ENCODE results near the gene ALG2.

Gene ALG2

GRCh38 chr9:99237356-99237755 is 15.6 kb upstream of the ALG2 start:
- Histone ChIP-seq H2AK5ac (ENCODE audit: low read length) (no peak overlapping the region), H3K23ac (ENCODE audit: low read length) (no peak overlapping the region), H4K5ac (ENCODE audit: low read length) (no peak overlapping the region), H2BK120ac (ENCODE audit: low read depth, low read length) (no peak overlapping the region), H3K4ac (ENCODE audit: low read depth, low read length) (no peak overlapping the region), H3K4me2 (ENCODE audit: low read length) (no peak overlapping the region), H2BK5ac (ENCODE audit: low read length) (no peak overlapping the region), H3K79me1 (ENCODE audit: low read length) (no peaks in the 10 kb centered on the region), H3K27me3 (ENCODE audit: insufficient read depth, low read length, poor library complexity) (no peaks in the 10 kb centered on the region), H3K4me1 (ENCODE audit: control insufficient read depth, low read depth, low read length) (no peaks in the 10 kb centered on the region), H3K56ac (ENCODE audit: low read length) (no peak overlapping the region), H3K18ac (ENCODE audit: low read length) (no peak overlapping the region), H3K4me3 (ENCODE audit: low read length) (no peak overlapping the region), H3K36me3 (ENCODE audit: control insufficient read depth, insufficient read depth, low read length) (no peaks in the 10 kb centered on the region), H3K9ac (ENCODE audit: low read length) (no peak overlapping the region), H3K27ac (ENCODE audit: low read depth, low read length) (no peak overlapping the region), H3K79me2 (ENCODE audit: control insufficient read depth, insufficient read depth, low read length) (no peaks in the 10 kb centered on the region), H4K8ac (ENCODE audit: low read depth, low read length) (no peak overlapping the region), H2BK15ac (replicated peaks; ENCODE audit: low read depth) (no peak overlapping the region)
- DNase-seq = no peak

DNA sequence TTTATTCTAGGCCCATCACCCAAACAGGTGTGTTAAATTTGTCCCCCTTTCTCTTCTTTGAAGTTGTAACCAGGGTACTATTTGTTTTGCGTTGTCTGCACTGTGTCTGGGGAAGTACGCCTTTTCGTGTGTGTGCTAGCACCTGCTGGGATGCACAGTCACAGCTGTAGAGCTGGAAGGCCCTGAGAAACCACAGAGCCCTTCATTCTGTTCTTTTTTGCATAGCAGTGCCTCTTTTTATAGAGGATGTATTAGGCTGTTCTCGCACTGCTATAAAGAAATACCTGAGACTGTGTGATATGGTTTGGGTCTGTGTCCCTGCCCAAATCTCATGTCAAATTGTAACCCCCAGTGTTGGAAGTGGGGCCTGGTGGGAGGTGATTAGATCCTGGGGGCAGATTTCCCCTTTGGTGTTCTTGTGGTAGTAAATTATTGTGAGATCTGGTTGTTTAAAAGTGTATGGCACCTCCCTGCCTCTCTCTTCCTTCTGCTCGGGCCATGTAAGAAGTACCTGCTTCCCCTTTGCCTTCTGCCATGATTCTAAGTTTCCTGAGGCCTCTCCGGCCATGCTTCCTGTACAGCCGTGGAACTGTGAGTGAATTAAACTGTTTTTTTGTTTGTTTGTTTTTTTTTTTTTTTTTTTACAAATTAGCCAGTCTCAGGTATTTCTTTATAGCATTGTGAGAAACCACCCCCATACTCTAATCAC is 14.3 kb upstream of the ALG2 start:
- H3K79me1 ChIP-seq (ENCODE audit: low read length) = no peaks in the 10 kb centered on the region
- H3K27ac ChIP-seq (ENCODE audit: low read depth, low read length) = no peak overlapping the region
- H3K4me3 ChIP-seq (ENCODE audit: low read length) = no peak overlapping the region
- no peak overlapping the region for H3K4me2 ChIP-seq (ENCODE audit: low read length)
- H3K18ac ChIP-seq (ENCODE audit: low read length) = no peak overlapping the region
- H2BK120ac ChIP-seq (ENCODE audit: low read depth, low read length) = no peak overlapping the region
- H3K4ac ChIP-seq (ENCODE audit: low read depth, low read length) = no peak overlapping the region
- no peaks in the 10 kb centered on the region for H3K4me1 ChIP-seq (ENCODE audit: control insufficient read depth, low read depth, low read length)
- no CpG with 5 or more reads among the region's 7 CpGs for WGBS (ENCODE audit: extremely low coverage, insufficient coverage, low lambda C conversion rate)
- no peak overlapping the region for H3K23ac ChIP-seq (ENCODE audit: low read length)
- no peak overlapping the region for H2AK5ac ChIP-seq (ENCODE audit: low read length)
- no peak overlapping the region for H3K56ac ChIP-seq (ENCODE audit: low read length)
- H4K8ac ChIP-seq (ENCODE audit: low read depth, low read length) = no peak overlapping the region
- H4K5ac ChIP-seq (ENCODE audit: low read length) = no peak overlapping the region
- H2BK5ac ChIP-seq (ENCODE audit: low read length) = no peak overlapping the region
- H2BK15ac ChIP-seq (replicated peaks; ENCODE audit: low read depth) = no peak overlapping the region
- no peak overlapping the region for H3K9ac ChIP-seq (ENCODE audit: low read length)
- DNase-seq = no peak
- H3K27me3 ChIP-seq (ENCODE audit: insufficient read depth, low read length, poor library complexity) = no peaks in the 10 kb centered on the region
- H3K36me3 ChIP-seq (ENCODE audit: control insufficient read depth, insufficient read depth, low read length) = no peaks in the 10 kb centered on the region
- no peaks in the 10 kb centered on the region for H3K79me2 ChIP-seq (ENCODE audit: control insufficient read depth, insufficient read depth, low read length)

- no peaks in the 10 kb centered on the region for H3K36me3 ChIP-seq (ENCODE audit: control insufficient read depth, insufficient read depth, low read length)
- no peak overlapping the region for H2BK15ac ChIP-seq (replicated peaks; ENCODE audit: low read depth)
- H4K8ac ChIP-seq (ENCODE audit: low read depth, low read length) = no peak overlapping the region
- H4K5ac ChIP-seq (ENCODE audit: low read length) = no peak overlapping the region
- H3K18ac ChIP-seq (ENCODE audit: low read length) = no peak overlapping the region
- H3K27ac ChIP-seq (ENCODE audit: low read depth, low read length) = no peak overlapping the region
- H2BK5ac ChIP-seq (ENCODE audit: low read length) = no peak overlapping the region
- H3K23ac ChIP-seq (ENCODE audit: low read length) = no peak overlapping the region
- H3K4me3 ChIP-seq (ENCODE audit: low read length) = no peak overlapping the region
- no peak overlapping the region for H3K9ac ChIP-seq (ENCODE audit: low read length)
- no peaks in the 10 kb centered on the region for H3K4me1 ChIP-seq (ENCODE audit: control insufficient read depth, low read depth, low read length)
- no peaks in the 10 kb centered on the region for H3K27me3 ChIP-seq (ENCODE audit: insufficient read depth, low read length, poor library complexity)
- no peak overlapping the region for H3K4me2 ChIP-seq (ENCODE audit: low read length)
- no peaks in the 10 kb centered on the region for H3K79me1 ChIP-seq (ENCODE audit: low read length)
- no peaks in the 10 kb centered on the region for H3K79me2 ChIP-seq (ENCODE audit: control insufficient read depth, insufficient read depth, low read length)
- H2BK120ac ChIP-seq (ENCODE audit: low read depth, low read length) = no peak overlapping the region
- no peak overlapping the region for H3K56ac ChIP-seq (ENCODE audit: low read length)
- H2AK5ac ChIP-seq (ENCODE audit: low read length) = no peak overlapping the region
- DNase-seq = no peak
- H3K4ac ChIP-seq (ENCODE audit: low read depth, low read length) = no peak overlapping the region
Observed at GRCh38 chr9:99235069-99235468, 13.3 kb upstream of the ALG2 start.

DNA sequence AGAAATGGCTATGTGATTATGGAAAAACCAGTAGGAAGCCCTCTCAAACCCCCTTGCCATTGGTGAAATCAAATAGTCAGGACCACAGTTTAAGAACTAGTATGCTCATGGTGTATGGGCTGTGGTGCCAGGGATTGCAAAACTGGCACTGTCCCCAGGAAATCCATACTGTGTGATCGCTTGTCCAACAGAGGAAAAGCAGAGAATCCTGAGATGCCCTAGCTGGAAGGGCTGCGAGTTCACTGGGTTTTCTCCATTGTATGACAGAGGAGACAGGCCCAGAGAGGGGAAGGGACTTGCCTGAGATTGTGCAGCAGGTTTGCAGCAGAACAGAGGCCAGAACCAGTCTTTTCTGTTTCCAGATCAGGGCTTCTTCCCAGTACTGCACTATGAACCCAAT is 12.9 kb upstream of the ALG2 start:
- no peak overlapping the region for H2AK5ac ChIP-seq (ENCODE audit: low read length)
- DNase-seq = no peak
- no peak overlapping the region for H4K5ac ChIP-seq (ENCODE audit: low read length)
- H3K4me3 ChIP-seq (ENCODE audit: low read length) = no peak overlapping the region
- H3K36me3 ChIP-seq (ENCODE audit: control insufficient read depth, insufficient read depth, low read length) = no peaks in the 10 kb centered on the region
- H3K27ac ChIP-seq (ENCODE audit: low read depth, low read length) = no peak overlapping the region
- H3K9ac ChIP-seq (ENCODE audit: low read length) = no peak overlapping the region
- H2BK5ac ChIP-seq (ENCODE audit: low read length) = no peak overlapping the region
- no peaks in the 10 kb centered on the region for H3K4me1 ChIP-seq (ENCODE audit: control insufficient read depth, low read depth, low read length)
- H3K27me3 ChIP-seq (ENCODE audit: insufficient read depth, low read length, poor library complexity) = no peaks in the 10 kb centered on the region
- no peaks in the 10 kb centered on the region for H3K79me2 ChIP-seq (ENCODE audit: control insufficient read depth, insufficient read depth, low read length)
- no peak overlapping the region for H3K23ac ChIP-seq (ENCODE audit: low read length)
- H4K8ac ChIP-seq (ENCODE audit: low read depth, low read length) = no peak overlapping the region
- WGBS (ENCODE audit: extremely low coverage, insufficient coverage, low lambda C conversion rate) = no CpG with 5 or more reads among the region's 2 CpGs
- H3K4ac ChIP-seq (ENCODE audit: low read depth, low read length) = no peak overlapping the region
- no peak overlapping the region for H3K56ac ChIP-seq (ENCODE audit: low read length)
- no peak overlapping the region for H2BK15ac ChIP-seq (replicated peaks; ENCODE audit: low read depth)
- no peak overlapping the region for H2BK120ac ChIP-seq (ENCODE audit: low read depth, low read length)
- no peak overlapping the region for H3K18ac ChIP-seq (ENCODE audit: low read length)
- H3K79me1 ChIP-seq (ENCODE audit: low read length) = no peaks in the 10 kb centered on the region
- no peak overlapping the region for H3K4me2 ChIP-seq (ENCODE audit: low read length)

GRCh38 chr9:99231711-99232110 is 10.0 kb upstream of the ALG2 start:
- Histone ChIP-seq H3K36me3 (ENCODE audit: control insufficient read depth, insufficient read depth, low read length) (no peaks in the 10 kb centered on the region), H2BK120ac (ENCODE audit: low read depth, low read length) (no peak overlapping the region), H2BK5ac (ENCODE audit: low read length) (no peak overlapping the region), H3K9ac (ENCODE audit: low read length) (no peak overlapping the region), H3K79me2 (ENCODE audit: control insufficient read depth, insufficient read depth, low read length) (peaks cover under 1% of the 10 kb centered on the region), H2AK5ac (ENCODE audit: low read length) (no peak overlapping the region), H3K79me1 (ENCODE audit: low read length) (peaks cover under 1% of the 10 kb centered on the region), H2BK15ac (replicated peaks; ENCODE audit: low read depth) (no peak overlapping the region), H3K23ac (ENCODE audit: low read length) (no peak overlapping the region), H3K56ac (ENCODE audit: low read length) (no peak overlapping the region), H3K4me1 (ENCODE audit: control insufficient read depth, low read depth, low read length) (no peaks in the 10 kb centered on the region), H3K27ac (ENCODE audit: low read depth, low read length) (no peak overlapping the region), H3K4ac (ENCODE audit: low read depth, low read length) (no peak overlapping the region), H4K5ac (ENCODE audit: low read length) (no peak overlapping the region), H4K8ac (ENCODE audit: low read depth, low read length) (no peak overlapping the region), H3K18ac (ENCODE audit: low read length) (no peak overlapping the region), H3K27me3 (ENCODE audit: insufficient read depth, low read length, poor library complexity) (no peaks in the 10 kb centered on the region), H3K4me3 (ENCODE audit: low read length) (no peak overlapping the region), H3K4me2 (ENCODE audit: low read length) (no peak overlapping the region)
- peak; percentile 33 for DNase-seq
- no CpG with 5 or more reads among the region's 2 CpGs for WGBS (ENCODE audit: extremely low coverage, insufficient coverage, low lambda C conversion rate)

- H3K27me3 ChIP-seq (ENCODE audit: insufficient read depth, low read length, poor library complexity) = no peaks in the 10 kb centered on the region
- no CpG with 5 or more reads among the region's 3 CpGs for WGBS (ENCODE audit: extremely low coverage, insufficient coverage, low lambda C conversion rate)
- H3K18ac ChIP-seq (ENCODE audit: low read length) = no peak overlapping the region
- H3K56ac ChIP-seq (ENCODE audit: low read length) = no peak overlapping the region
- no peak overlapping the region for H3K4me3 ChIP-seq (ENCODE audit: low read length)
- H2AK5ac ChIP-seq (ENCODE audit: low read length) = no peak overlapping the region
- no peak for DNase-seq
- no peaks in the 10 kb centered on the region for H3K36me3 ChIP-seq (ENCODE audit: control insufficient read depth, insufficient read depth, low read length)
- H4K8ac ChIP-seq (ENCODE audit: low read depth, low read length) = no peak overlapping the region
- H3K27ac ChIP-seq (ENCODE audit: low read depth, low read length) = no peak overlapping the region
- no peak overlapping the region for H2BK5ac ChIP-seq (ENCODE audit: low read length)
- H3K9ac ChIP-seq (ENCODE audit: low read length) = no peak overlapping the region
- no peak overlapping the region for H4K5ac ChIP-seq (ENCODE audit: low read length)
- peaks cover 14% of the 10 kb centered on the region for H3K79me2 ChIP-seq (ENCODE audit: control insufficient read depth, insufficient read depth, low read length)
- no peak overlapping the region for H3K4me2 ChIP-seq (ENCODE audit: low read length)
- no peaks in the 10 kb centered on the region for H3K4me1 ChIP-seq (ENCODE audit: control insufficient read depth, low read depth, low read length)
- H3K79me1 ChIP-seq (ENCODE audit: low read length) = peaks cover 9% of the 10 kb centered on the region
- no peak overlapping the region for H2BK15ac ChIP-seq (replicated peaks; ENCODE audit: low read depth)
- no peak overlapping the region for H2BK120ac ChIP-seq (ENCODE audit: low read depth, low read length)
- no peak overlapping the region for H3K4ac ChIP-seq (ENCODE audit: low read depth, low read length)
- no peak overlapping the region for H3K23ac ChIP-seq (ENCODE audit: low read length)
Observed at GRCh38 chr9:99230206-99230605, 8.5 kb upstream of the ALG2 start.

Data from mesendoderm (in vitro differentiated cells).